GM12878 (cell line): ENCODE results near the gene FAF1. TPM values are rescaled to one million over a fixed set of nuclear protein-coding genes. Genes with fewer than 3 reads are reported as not detected.

ENCODE experiments used
- ATAC-seq: fragments of 200-7000 bp; cut with Tn5 transposase; 3 replicates; pipeline ENCODE4 v1.9.1; 2020; ENCODE audit warnings: mild to moderate bottlenecking, moderate library complexity
- BruUV-seq: library from RNA; stranded (reverse); fragments of 400-500 nt; replicated peaks from 2 replicates; lab custom pipeline; 2021; lab: Mats Ljungman, UMichigan
- CTCF ChIA-PET: fragments of 300-600 bp; sonication (Branson Sonifier 250); formaldehyde crosslinking; extraction: SDS; loops from one replicate; lab custom pipeline; 2021; ENCODE audit warnings: inconsistent platforms; lab: Yijun Ruan, JAX
- POLR2A ChIA-PET: fragments of 350-600 bp; formaldehyde crosslinking; extraction: SDS; loops from one replicate; lab custom pipeline; 2021; ENCODE audit warnings: inconsistent platforms; lab: Charles Lee
- RAD21 ChIA-PET: fragments of 300-600 bp; sonication (Branson Sonifier 250); formaldehyde crosslinking; loops from one replicate; lab custom pipeline; 2023; ENCODE audit warnings: antibody characterized with exemption; ENCODE audit not compliant: unreplicated experiment; lab: Charles Lee
- SMC1A ChIA-PET: fragments of 300-600 bp; sonication (Branson Sonifier 250); formaldehyde crosslinking; loops from one replicate; lab custom pipeline; 2023; ENCODE audit not compliant: unreplicated experiment, uncharacterized antibody; lab: Charles Lee
- DNase-seq: peaks from one replicate; pipeline ENCODE4 v3.0.0-alpha.2; 2011; ENCODE audit warnings: low read depth, low spot score
- FAIRE-seq: peaks from 3 replicates; lab custom pipeline; 2011; peaks lifted over from hg19 to GRCh38; lab: Jason Lieb, UNC
- H2AFZ ChIP-seq: 2 replicates; pipeline ENCODE4 v1.6.0; 2011; ENCODE audit warnings: low read depth, low read length, control low read depth; ENCODE audit not compliant: control insufficient read depth
- H3K27ac ChIP-seq: 2 replicates; pipeline ENCODE4 v1.5.1; 2011; ENCODE audit warnings: control low read depth; ENCODE audit not compliant: control insufficient read depth, insufficient read depth
- H3K27me3 ChIP-seq, 2 experiments: replicated peaks in 1 of 2; 2 replicates each; pipeline versions ENCODE4 v1.6.0 to v1.6.1; 2011; ENCODE audit warnings: low read length in 1 of 2; ENCODE audit not compliant: control insufficient read depth in 2 of 2, insufficient read depth in 2 of 2
- H3K36me3 ChIP-seq, 2 experiments: 2 replicates each; pipeline ENCODE4 v1.5.1; 2011; ENCODE audit warnings: low read length in 1 of 2; ENCODE audit not compliant: control insufficient read depth in 2 of 2, insufficient read depth in 2 of 2
- H3K4me1 ChIP-seq: 2 replicates; pipeline ENCODE4 v1.6.1; 2011; ENCODE audit warnings: mild to moderate bottlenecking, low read length, moderate library complexity, mixed read lengths; ENCODE audit not compliant: control insufficient read depth, insufficient read depth
- H3K4me2 ChIP-seq: 2 replicates; pipeline ENCODE4 v1.6.0; 2011; ENCODE audit warnings: control low read depth; ENCODE audit not compliant: control insufficient read depth, insufficient read depth
- H3K4me3 ChIP-seq: fragments of 200-600 bp; sonication (generic); 2 replicates; pipeline ENCODE4 v1.5.1; 2016
- H3K79me2 ChIP-seq: 2 replicates; pipeline ENCODE4 v1.6.0; 2011; ENCODE audit warnings: low read length; ENCODE audit not compliant: control insufficient read depth, insufficient read depth
- H3K9ac ChIP-seq: 2 replicates; pipeline ENCODE4 v1.8.0; 2011; ENCODE audit warnings: low read length, control low read depth, mixed read lengths; ENCODE audit not compliant: control insufficient read depth, insufficient read depth
- H3K9me3 ChIP-seq: replicated peaks from 3 replicates; pipeline ENCODE4 v1.5.1; 2011; ENCODE audit warnings: mild to moderate bottlenecking, low read length; ENCODE audit not compliant: control insufficient read depth, insufficient read depth
- H4K20me1 ChIP-seq: 2 replicates; pipeline ENCODE4 v1.6.0; 2011; ENCODE audit not compliant: control insufficient read depth, insufficient read depth
- FOXK2 ChIP-seq: fragments of 450-650 bp; IDR thresholded peaks from 2 replicates; pipeline ENCODE4 v1.6.1; 2017; ENCODE audit warnings: mild to moderate bottlenecking, moderate library complexity
- SIN3A ChIP-seq: IDR thresholded peaks from 2 replicates; pipeline ENCODE4 v1.6.1; 2012; ENCODE audit warnings: low read depth, low read length, improper control_type of control experiment
- SRF ChIP-seq, 2 experiments: IDR thresholded peaks; 2 replicates each; pipeline ENCODE4 v1.6.1; 2011; ENCODE audit warnings: low read depth in 2 of 2, low read length in 2 of 2, mild to moderate bottlenecking in 1 of 2, moderate library complexity in 1 of 2
- USF2 ChIP-seq: IDR thresholded peaks from 2 replicates; pipeline ENCODE4 v1.6.1; 2011; ENCODE audit warnings: low read depth, low read length, improper control_type of control experiment, borderline replicate concordance
- WGBS: methylation state at CpG from one replicate; pipeline ENCODE4 v1.1.6; 2016; ENCODE audit warnings: low lambda C conversion rate; ENCODE audit not compliant: insufficient replicate concordance, insufficient coverage; ENCODE audit errors: missing lambda C conversion rate; 5-methylcytosine and 5-hydroxymethylcytosine counted together
- in situ Hi-C: fragments of 300-500 bp; cut with MboI; formaldehyde crosslinking; loops from 9 replicates; pipeline ENCODE4 v1.14.3; 2018; ENCODE audit warnings: mixed read lengths
- intact Hi-C: fragments of 100-400 bp; cut with micrococcal nuclease; formaldehyde crosslinking; loops from one replicate; pipeline ENCODE4 v1.14.2; 2022; ENCODE audit not compliant: unreplicated experiment
- polyA plus RNA-seq, 11 experiments: library from polyadenylated mRNA; depleted of rRNA in 4 of 11; unstranded in 6 of 11; stranded (reverse) in 5 of 11; fragments of >200 nt; fragmentation: Nextera tagmentation in 4 of 11; fragmentation: Illumina TruSeq in 1 of 11; extraction: Ambion mirVana in 4 of 11; extraction: Trizol in 1 of 11; gene quantifications; 1 replicate in 1 of 11; 2 replicates in 10 of 11; pipeline versions ENCODE4 v1.2.1 to v1.2.3, GENCODE V29; 2011 to 2016; ENCODE audit warnings: inconsistent platforms in 2 of 11, missing spikeins in 2 of 11, low read depth in 1 of 11
- total RNA-seq, 4 experiments: library from RNA; depleted of rRNA in 3 of 4; stranded (reverse); fragments of >200 nt in 3 of 4; fragmentation: Illumina TruSeq in 1 of 4; extraction: Trizol in 1 of 4; gene quantifications; 2 replicates each; pipeline versions ENCODE4 v1.2.1 to v1.2.3, GENCODE V29; 2013 to 2021
- TF ChIP-seq, protein P1 (sequence below): IDR thresholded peaks from 2 replicates; pipeline ENCODE4 v1.6.1; 2012; ENCODE audit warnings: low read depth, low read length, improper control_type of control experiment

FAF1 gene
- total and polyA plus RNA-seq, 10 of the 15 experiments (the other 5 are each of a cell fraction or from before 2014, with no cell fraction given): 8.6 to 54.5 (median 23.7) TPM

- ChIA-PET SMC1A (no interaction called here), RAD21 (no interaction called here), CTCF (no interaction called here), POLR2A (no interaction called here)
- FAIRE-seq: no peak
- in situ Hi-C loops: no loop called here
- DNase-seq: no peak
- peak overlapping the region; percentile 21 for H3K4me2 ChIP-seq
- H4K20me1 ChIP-seq: no peaks in the 10 kb centered on the region
- peaks cover 6% of the 10 kb centered on the region; the same call in 1 of the 2 replicates for H3K4me1 ChIP-seq
- TF ChIP-seq SRF (IDR thresholded peaks at IDR 0.05; ENCODE audit: low read depth in 2 of 2, low read length in 2 of 2) (peak in 1 of 2 experiments; percentile 72; a peak in 1 of 4 replicates), FOXK2 (no peak)
- peaks cover 42% of the 10 kb centered on the region for H3K79me2 ChIP-seq
- H3K9me3 ChIP-seq: no peaks in the 10 kb centered on the region; the same call in 2 of the 3 replicates
- no peak for ATAC-seq
- H3K27ac ChIP-seq: no peak overlapping the region
- intact Hi-C loops: no loop called here
- WGBS: 0% methylated on average over 1 of the region's 1 CpG
- H3K4me3 ChIP-seq: no peak overlapping the region
- H3K36me3 ChIP-seq: no peaks in the 10 kb centered on the region
- H2AFZ ChIP-seq: peak overlapping the region; percentile 39; the same call in 1 of the 2 replicates
- no peaks in the 10 kb centered on the region for H3K27me3 ChIP-seq
- no TSS peak for BruUV-seq
- H3K9ac ChIP-seq: no peak overlapping the region
These were observed 25.0 kb upstream of the FAF1 start for GRCh38 chr1:50985094-50985493.

DNA sequence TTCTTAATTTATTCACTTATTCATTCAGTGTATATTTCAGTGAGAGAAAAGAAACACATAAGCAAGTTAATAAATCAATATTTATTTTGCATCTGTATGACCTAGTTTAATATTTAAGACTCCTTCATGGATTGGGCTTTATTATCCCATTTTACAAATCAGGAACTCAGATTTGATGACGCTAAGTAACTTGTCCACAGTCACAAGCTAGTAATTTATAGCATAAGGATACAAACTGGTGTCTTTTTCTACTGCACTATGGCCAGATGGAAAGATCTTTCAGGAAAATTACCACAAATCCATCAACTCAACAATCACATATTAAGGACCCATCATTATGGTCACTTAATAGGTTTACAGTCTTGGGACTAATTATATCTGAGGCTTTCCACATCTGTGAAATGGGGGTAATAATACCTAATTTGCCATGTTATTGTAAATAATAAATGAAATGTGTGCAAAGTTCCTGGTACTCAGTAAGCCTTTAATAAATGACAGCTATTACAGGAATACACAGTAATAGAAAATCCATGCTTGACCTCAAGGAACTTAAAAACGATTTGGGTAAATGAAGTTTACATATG, 23.2 kb upstream of the FAF1 start:
- DNase-seq (no peak), ATAC-seq (no peak), FAIRE-seq (no peak)
- no peaks in the 10 kb centered on the region; the same call in 2 of the 3 replicates for H3K9me3 ChIP-seq
- no peak overlapping the region for H3K4me3 ChIP-seq
- no peak overlapping the region for H3K9ac ChIP-seq
- ChIA-PET RAD21 (no interaction called here), CTCF (no interaction called here), POLR2A (no interaction called here), SMC1A (no interaction called here)
- in situ Hi-C loops: no loop called here
- H3K36me3 ChIP-seq: no peaks in the 10 kb centered on the region
- no peaks in the 10 kb centered on the region for H3K4me1 ChIP-seq
- peaks cover 60% of the 10 kb centered on the region for H3K79me2 ChIP-seq
- no peaks in the 10 kb centered on the region for H4K20me1 ChIP-seq
- intact Hi-C loops: no loop called here
- no peak for TF ChIP-seq USF2
- TF ChIP-seq, protein P1, sequence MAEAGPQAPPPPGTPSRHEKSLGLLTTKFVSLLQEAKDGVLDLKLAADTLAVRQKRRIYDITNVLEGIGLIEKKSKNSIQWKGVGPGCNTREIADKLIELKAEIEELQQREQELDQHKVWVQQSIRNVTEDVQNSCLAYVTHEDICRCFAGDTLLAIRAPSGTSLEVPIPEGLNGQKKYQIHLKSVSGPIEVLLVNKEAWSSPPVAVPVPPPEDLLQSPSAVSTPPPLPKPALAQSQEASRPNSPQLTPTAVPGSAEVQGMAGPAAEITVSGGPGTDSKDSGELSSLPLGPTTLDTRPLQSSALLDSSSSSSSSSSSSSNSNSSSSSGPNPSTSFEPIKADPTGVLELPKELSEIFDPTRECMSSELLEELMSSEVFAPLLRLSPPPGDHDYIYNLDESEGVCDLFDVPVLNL: no peak
- TF ChIP-seq SIN3A: no peak
- no TSS peak for BruUV-seq
- 67% methylated on average over 2 of the region's 2 CpGs for WGBS
- peak overlapping the region; percentile 13 for H3K27ac ChIP-seq
- no peak overlapping the region for H3K4me2 ChIP-seq
- peaks cover 0 to under 1% of the 10 kb centered on the region in 2 experiments; a peak in 2 of 4 replicates for H3K27me3 ChIP-seq
- H2AFZ ChIP-seq: no peak overlapping the region; the same call in 1 of the 2 replicates
